Trophoblast cell (in vitro differentiated cells and primary cell): Measurements from ENCODE around the gene SECTM1.

Source experiments
- DNase-seq, 2 donors: peaks; one replicate each; pipeline ENCODE4 v3.0.0-alpha.2; 2016
- H2AFZ ChIP-seq: 2 replicates; pipeline ENCODE4 v1.6.1; 2013; ENCODE audit warnings: low read length, moderate library complexity, mild to moderate bottlenecking; ENCODE audit not compliant: insufficient read depth, poor library complexity
- H2AK5ac ChIP-seq: 2 replicates; pipeline ENCODE4 v1.6.1; 2013; ENCODE audit warnings: mild to moderate bottlenecking, low read length
- H2BK120ac ChIP-seq: 2 replicates; pipeline ENCODE4 v1.6.1; 2013; ENCODE audit warnings: low read length, mild to moderate bottlenecking, moderate library complexity; ENCODE audit not compliant: insufficient read depth, poor library complexity
- H2BK12ac ChIP-seq: 2 replicates; pipeline ENCODE4 v1.6.1; 2013; ENCODE audit warnings: mild to moderate bottlenecking, low read length, moderate library complexity
- H2BK5ac ChIP-seq: 2 replicates; pipeline ENCODE4 v1.6.1; 2013; ENCODE audit warnings: low read length, low read depth, moderate library complexity, mild to moderate bottlenecking; ENCODE audit not compliant: poor library complexity
- H3K14ac ChIP-seq: 2 replicates; pipeline ENCODE4 v1.6.1; 2013; ENCODE audit warnings: mild to moderate bottlenecking, low read length
- H3K18ac ChIP-seq: 2 replicates; pipeline ENCODE4 v1.6.1; 2013; ENCODE audit warnings: mild to moderate bottlenecking, low read length
- H3K23ac ChIP-seq: 2 replicates; pipeline ENCODE4 v1.6.1; 2013; ENCODE audit warnings: low read length
- H3K27ac ChIP-seq: 2 replicates; pipeline ENCODE4 v1.5.1; 2013; ENCODE audit warnings: low read depth, mild to moderate bottlenecking, inconsistent platforms, low read length, moderate library complexity
- H3K27me3 ChIP-seq: 2 replicates; pipeline ENCODE4 v1.6.1; 2013; ENCODE audit warnings: inconsistent platforms, mild to moderate bottlenecking, low read length, moderate library complexity; ENCODE audit not compliant: insufficient read depth
- H3K36me3 ChIP-seq, 2 experiments: 1 replicate in 1 of 2; 2 replicates in 1 of 2; pipeline ENCODE4 v1.6.1; 2013; ENCODE audit warnings: low read length in 2 of 2, mild to moderate bottlenecking in 2 of 2, moderate library complexity in 1 of 2; ENCODE audit not compliant: insufficient read depth in 2 of 2, control insufficient read depth in 1 of 2
- H3K4ac ChIP-seq: 2 replicates; pipeline ENCODE4 v1.6.1; 2013; ENCODE audit warnings: low read depth, mild to moderate bottlenecking, low read length, moderate library complexity
- H3K4me1 ChIP-seq, 2 experiments: 1 replicate in 1 of 2; 2 replicates in 1 of 2; pipeline ENCODE4 v1.6.1; 2013; ENCODE audit warnings: low read length in 2 of 2, mild to moderate bottlenecking in 2 of 2, moderate library complexity in 1 of 2; ENCODE audit not compliant: insufficient read depth in 2 of 2, control insufficient read depth in 1 of 2
- H3K4me2 ChIP-seq: 2 replicates; pipeline ENCODE4 v1.6.1; 2013; ENCODE audit warnings: inconsistent platforms, mild to moderate bottlenecking, low read length, moderate library complexity
- H3K4me3 ChIP-seq: 2 replicates; pipeline ENCODE4 v1.5.1; 2013; ENCODE audit warnings: mild to moderate bottlenecking, low read depth, low read length, inconsistent platforms
- H3K79me1 ChIP-seq: one replicate; pipeline ENCODE4 v1.6.1; 2013; ENCODE audit warnings: low read length
- H3K79me2 ChIP-seq: 2 replicates; pipeline ENCODE4 v1.6.1; 2013; ENCODE audit warnings: low read length, mild to moderate bottlenecking; ENCODE audit not compliant: control insufficient read depth, insufficient read depth, poor library complexity
- H3K9ac ChIP-seq: 2 replicates; pipeline ENCODE4 v1.6.1; 2013; ENCODE audit warnings: mild to moderate bottlenecking, low read length
- H3K9me3 ChIP-seq: 2 replicates; pipeline ENCODE4 v1.6.1; 2013; ENCODE audit warnings: low read depth, mild to moderate bottlenecking, control low read depth, inconsistent platforms, low read length; ENCODE audit not compliant: insufficient read depth
- H4K12ac ChIP-seq: 2 replicates; pipeline ENCODE4 v1.6.1; 2013; ENCODE audit warnings: low read depth, mild to moderate bottlenecking, low read length, moderate library complexity
- H4K8ac ChIP-seq: 2 replicates; pipeline ENCODE4 v1.6.1; 2013; ENCODE audit warnings: low read depth, mild to moderate bottlenecking, low read length, moderate library complexity
- H4K91ac ChIP-seq: one replicate; pipeline ENCODE4 v1.6.1; 2013; ENCODE audit warnings: low read depth, mild to moderate bottlenecking, low read length, moderate library complexity
- WGBS: extraction: QIAGEN DNeasy Blood & Tissue Kit; methylation state at CpG from one replicate; pipeline ENCODE4 v1.1.7; 2013; ENCODE audit warnings: missing lambda C conversion rate; ENCODE audit not compliant: insufficient read length, insufficient coverage; ENCODE audit errors: extremely low coverage; 5-methylcytosine and 5-hydroxymethylcytosine counted together

Gene SECTM1

DNA sequence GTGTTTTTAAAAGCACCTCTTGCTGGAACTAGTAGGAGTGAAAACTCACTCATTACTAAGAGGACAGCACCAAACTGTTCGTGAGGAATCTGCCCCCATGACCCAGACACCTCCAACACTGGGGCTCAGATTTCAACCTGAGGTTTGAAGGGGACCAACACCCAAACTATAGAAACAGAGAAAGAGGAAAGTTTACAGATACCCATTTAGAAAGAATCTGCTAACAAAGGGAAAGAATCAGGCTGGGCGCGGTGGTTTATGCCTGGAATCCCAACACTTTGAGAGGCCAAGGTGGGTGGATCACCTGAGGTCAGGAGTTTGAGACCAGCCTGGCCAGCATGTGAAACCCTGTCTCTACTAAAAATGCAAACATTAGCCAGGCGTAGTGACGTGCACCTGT, 56.6 kb downstream of the SECTM1 start:
- peak in 1 of 2 donors; percentile 35 for DNase-seq
- no peak overlapping the region for H4K8ac ChIP-seq
- H2AFZ ChIP-seq = no peak overlapping the region
- no peak overlapping the region for H3K23ac ChIP-seq
- no peak overlapping the region for H3K18ac ChIP-seq
- no CpG with 5 or more reads among the region's 5 CpGs for WGBS
- no peak overlapping the region for H3K4ac ChIP-seq
- H3K4me3 ChIP-seq = no peak overlapping the region
- no peak overlapping the region for H2AK5ac ChIP-seq
- no peaks in the 10 kb centered on the region for H3K27me3 ChIP-seq
- H3K9ac ChIP-seq = no peak overlapping the region
- peaks cover 7% of the 10 kb centered on the region for H3K9me3 ChIP-seq
- H3K4me2 ChIP-seq = no peak overlapping the region
- peaks cover 8% of the 10 kb centered on the region in 2 experiments for H3K4me1 ChIP-seq
- no peak overlapping the region for H2BK12ac ChIP-seq
- no peak overlapping the region for H4K91ac ChIP-seq
- no peak overlapping the region for H2BK120ac ChIP-seq
- H3K36me3 ChIP-seq = peaks cover 1 to 2% of the 10 kb centered on the region in 2 experiments
- peaks cover 15% of the 10 kb centered on the region for H3K79me2 ChIP-seq
- H3K14ac ChIP-seq = no peak overlapping the region
- H3K79me1 ChIP-seq = peaks cover 11% of the 10 kb centered on the region
- H2BK5ac ChIP-seq = no peak overlapping the region
- no peak overlapping the region for H3K27ac ChIP-seq
- no peak overlapping the region for H4K12ac ChIP-seq

DNA sequence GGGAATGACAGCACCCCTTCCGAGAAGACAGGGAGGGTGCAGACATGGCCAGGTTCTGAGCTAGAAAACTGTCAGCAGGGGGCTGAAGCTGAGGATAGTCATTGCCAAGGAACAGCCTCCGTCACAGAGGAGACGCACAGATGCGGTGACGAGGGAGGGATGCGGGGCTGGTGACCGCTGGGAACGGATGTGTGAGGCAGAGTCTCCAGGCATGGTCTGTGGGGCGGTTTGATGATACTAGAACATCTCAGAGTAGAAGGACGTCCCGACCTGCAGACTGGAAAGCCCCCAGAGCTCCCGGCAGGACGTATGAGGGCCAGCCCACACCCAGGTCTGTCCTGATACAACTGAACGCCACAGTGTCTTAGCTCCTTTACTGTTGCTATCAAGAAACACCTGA, 58.2 kb downstream of the SECTM1 start:
- Histone ChIP-seq H4K12ac (no peak overlapping the region), H4K8ac (no peak overlapping the region), H3K79me2 (peaks cover 29% of the 10 kb centered on the region), H3K14ac (no peak overlapping the region), H2BK12ac (no peak overlapping the region), H3K4me2 (no peak overlapping the region), H3K27ac (no peak overlapping the region), H3K23ac (no peak overlapping the region), H3K79me1 (peaks cover 11% of the 10 kb centered on the region), H3K4me3 (no peak overlapping the region), H2BK120ac (no peak overlapping the region), H2BK5ac (no peak overlapping the region), H3K4ac (no peak overlapping the region), H3K9me3 (peaks cover 2% of the 10 kb centered on the region), H3K4me1 (peaks cover 13 to 14% of the 10 kb centered on the region in 2 experiments), H4K91ac (no peak overlapping the region), H3K27me3 (no peaks in the 10 kb centered on the region), H3K18ac (no peak overlapping the region), H2AFZ (no peak overlapping the region), H3K9ac (no peak overlapping the region), H3K36me3 (peaks cover 15% of the 10 kb centered on the region in 2 experiments), H2AK5ac (no peak overlapping the region)
- DNase-seq = no peak
- no CpG with 5 or more reads among the region's 14 CpGs for WGBS

DNA sequence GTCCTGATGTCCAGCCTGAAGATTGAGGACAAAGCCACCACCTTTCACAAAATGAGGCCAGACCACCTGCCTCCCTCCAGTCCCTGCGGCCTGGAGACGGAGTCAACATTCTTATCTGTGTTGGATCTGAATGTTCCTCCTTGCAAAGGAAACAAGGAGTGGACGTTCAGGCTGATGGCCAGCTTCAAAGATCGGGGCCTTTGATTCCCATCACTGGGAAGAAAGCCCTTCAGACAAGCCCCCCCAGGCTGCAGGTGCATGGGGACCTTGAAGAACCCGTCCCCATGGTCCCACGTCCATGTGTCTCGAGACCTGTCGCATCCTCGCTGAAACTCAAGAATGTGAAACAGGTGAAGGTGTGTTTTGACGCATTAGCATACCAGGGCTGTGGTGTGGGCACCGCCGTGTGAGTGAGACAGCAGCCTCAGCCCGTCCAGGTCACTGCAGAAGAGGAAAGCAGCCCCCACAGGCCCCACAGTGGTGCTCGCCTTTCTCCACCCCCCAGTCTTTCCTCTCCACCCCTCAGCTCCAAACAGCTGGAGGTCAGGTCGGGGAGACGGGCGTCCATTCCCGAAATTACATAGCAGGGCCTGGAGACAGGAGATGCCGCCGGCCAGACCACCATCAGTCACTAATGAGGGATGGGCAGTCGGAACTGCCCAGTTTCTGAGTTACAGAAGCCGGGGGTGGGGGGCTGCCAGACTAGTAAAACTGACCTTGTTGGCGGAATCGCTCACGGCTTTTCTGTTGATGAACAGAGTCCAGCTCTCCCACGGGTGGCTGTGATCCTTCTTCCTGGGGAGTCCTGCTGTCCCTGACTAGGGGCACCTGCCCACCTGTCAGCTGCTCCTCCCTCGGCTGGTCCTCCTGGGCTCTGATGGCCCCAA, 59.2 kb downstream of the SECTM1 start:
- Histone ChIP-seq H3K79me2 (peaks cover 38% of the 10 kb centered on the region), H3K9ac (no peak overlapping the region), H3K23ac (no peak overlapping the region), H2BK120ac (no peak overlapping the region), H3K27ac (no peak overlapping the region), H2AK5ac (peak overlapping the region; percentile 83), H4K91ac (no peak overlapping the region), H2AFZ (peak overlapping the region; percentile 69), H3K36me3 (peaks cover 23 to 24% of the 10 kb centered on the region in 2 experiments), H2BK5ac (no peak overlapping the region), H3K4me1 (peaks cover 15% of the 10 kb centered on the region in 2 experiments), H3K9me3 (peaks cover 2% of the 10 kb centered on the region), H3K27me3 (no peaks in the 10 kb centered on the region), H2BK12ac (no peak overlapping the region), H3K79me1 (peaks cover 11% of the 10 kb centered on the region), H3K4me3 (peak overlapping the region; percentile 16), H4K8ac (peak overlapping the region; percentile 80), H3K4me2 (peak overlapping the region; percentile 63), H3K4ac (no peak overlapping the region), H3K18ac (peak overlapping the region; percentile 25), H4K12ac (no peak overlapping the region), H3K14ac (peak overlapping the region; percentile 47)
- peak; percentile 43 to 74 for DNase-seq
- WGBS = no CpG with 5 or more reads among the region's 27 CpGs

DNA sequence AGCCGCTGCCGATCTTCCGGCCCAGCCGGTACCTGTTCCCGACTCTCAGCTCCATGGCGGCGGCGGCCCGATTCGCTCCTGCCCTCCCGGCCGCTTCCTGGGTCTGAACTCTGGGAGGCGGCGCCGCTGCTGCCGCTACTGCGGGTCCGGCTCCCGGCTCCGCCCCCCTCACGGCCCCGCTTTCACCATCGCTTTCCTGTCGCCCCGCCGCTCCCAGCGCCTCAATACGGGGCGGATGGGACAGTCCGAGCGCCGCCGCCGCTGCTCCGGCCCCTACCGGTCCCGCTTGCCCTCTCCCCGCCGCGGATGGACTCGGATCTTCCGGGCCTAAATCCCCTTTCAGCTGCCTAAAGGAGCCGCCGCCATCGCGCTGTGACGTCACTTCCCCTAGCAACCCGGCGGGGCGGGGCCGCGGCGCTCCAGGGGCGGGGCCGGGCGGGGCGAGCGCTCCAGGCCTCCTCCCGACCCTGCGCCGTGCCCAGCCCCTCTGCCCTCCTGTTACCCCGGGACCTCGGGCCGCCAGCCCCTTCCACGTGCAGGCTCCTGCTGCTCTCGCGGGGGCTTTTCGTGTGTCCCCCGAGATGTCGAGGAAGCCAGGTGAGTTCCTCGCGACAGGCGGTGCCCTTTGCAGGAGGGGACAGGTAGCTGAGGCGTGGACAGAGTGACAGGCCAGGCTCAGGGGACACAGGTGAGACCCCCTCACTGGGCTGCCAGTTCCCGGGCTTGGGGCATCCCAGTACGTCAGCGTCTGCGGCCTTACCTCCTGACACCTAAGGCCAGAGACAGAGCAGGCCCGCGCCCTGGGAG, 60.0 kb downstream of the SECTM1 start, which contains the start of gene CSNK1D:
TSS of gene CSNK1D (minus strand) at position 374 of the 807 bp plus-strand sequence. CDS start at position 55, 319 bp downstream.
- H2BK12ac ChIP-seq = peak within 1 kb of the TSS; percentile 15
- peak within 1 kb of the TSS; percentile 91 for H3K27ac ChIP-seq
- H3K14ac ChIP-seq = peak within 1 kb of the TSS; percentile 89
- H3K79me2 ChIP-seq = peaks cover 42% of the 10 kb centered on the region
- WGBS = no CpG with 5 or more reads among the region's 80 CpGs
- peak within 1 kb of the TSS; percentile 65 for H2BK120ac ChIP-seq
- H4K8ac ChIP-seq = peak within 1 kb of the TSS; percentile 97
- H3K36me3 ChIP-seq = peaks cover 28 to 32% of the 10 kb centered on the region in 2 experiments
- peak within 1 kb of the TSS; percentile 96 for H3K9ac ChIP-seq
- H3K4ac ChIP-seq = peak within 1 kb of the TSS; percentile 100
- H3K23ac ChIP-seq = no peak within 1 kb of the TSS
- H2BK5ac ChIP-seq = peak within 1 kb of the TSS; percentile 100
- peak; percentile 77 to 91 for DNase-seq
- H2AFZ ChIP-seq = peak within 1 kb of the TSS; percentile 96
- peak within 1 kb of the TSS; percentile 94 for H3K4me3 ChIP-seq
- peaks cover 2% of the 10 kb centered on the region for H3K9me3 ChIP-seq
- peak within 1 kb of the TSS; percentile 67 for H3K4me2 ChIP-seq
- peak within 1 kb of the TSS; percentile 92 for H2AK5ac ChIP-seq
- peak within 1 kb of the TSS; percentile 95 for H3K18ac ChIP-seq
- H4K12ac ChIP-seq = peak within 1 kb of the TSS; percentile 91
- H3K79me1 ChIP-seq = peaks cover 11% of the 10 kb centered on the region
- H3K4me1 ChIP-seq = peaks cover 19% of the 10 kb centered on the region in 2 experiments
- H3K27me3 ChIP-seq = no peaks in the 10 kb centered on the region
- H4K91ac ChIP-seq = peak within 1 kb of the TSS; percentile 99
